Effector memory CD4-positive, alpha-beta T cell (primary cell): ENCODE measurements around the gene RAP1A.
"Not testable (repeated sequence)": the region's sequence is repeated elsewhere in the genome, so short reads cannot be mapped to it uniquely, and the experiment has no call there.

Source experiments
- DNase-seq, 3 donors: peaks; one replicate each; pipeline ENCODE4 v3.0.0-alpha.2; 2020
- H3K27ac ChIP-seq: 2 replicates; pipeline ENCODE4 v1.7.0; 2013; ENCODE audit warnings: mild to moderate bottlenecking, low read length, moderate library complexity; ENCODE audit not compliant: insufficient read depth, poor library complexity, severe bottlenecking
- H3K27me3 ChIP-seq: replicated peaks from 2 replicates; pipeline ENCODE4 v1.7.0; 2013; ENCODE audit warnings: mild to moderate bottlenecking, low read length; ENCODE audit not compliant: insufficient read depth, control insufficient read depth, poor library complexity, severe bottlenecking
- H3K36me3 ChIP-seq: 2 replicates; pipeline ENCODE4 v1.7.0; 2013; ENCODE audit warnings: mild to moderate bottlenecking, low read length, moderate library complexity; ENCODE audit not compliant: control insufficient read depth, insufficient read depth
- H3K4me1 ChIP-seq: 2 replicates; pipeline ENCODE4 v1.7.0; 2013; ENCODE audit warnings: low read length, mild to moderate bottlenecking; ENCODE audit not compliant: control insufficient read depth, insufficient read depth, poor library complexity, severe bottlenecking
- H3K4me3 ChIP-seq: 2 replicates; pipeline ENCODE4 v1.7.0; 2013; ENCODE audit warnings: low read length, low read depth, mild to moderate bottlenecking; ENCODE audit not compliant: insufficient read depth, poor library complexity, severe bottlenecking
- H3K9me3 ChIP-seq: 2 replicates; pipeline ENCODE4 v1.7.0; 2013; ENCODE audit warnings: mild to moderate bottlenecking, low read length, moderate library complexity; ENCODE audit not compliant: control insufficient read depth

The RAP1A gene

GRCh38 chr1:111677604-111678003 lies 58.0 kb downstream of the RAP1A start:
- H3K4me1 ChIP-seq = no peaks in the 10 kb centered on the region
- H3K36me3 ChIP-seq = peaks cover 34% of the 10 kb centered on the region
- H3K27me3 ChIP-seq = no peaks in the 10 kb centered on the region
- no peak overlapping the region for H3K4me3 ChIP-seq
- H3K27ac ChIP-seq = no peak overlapping the region
- no peak for DNase-seq
- H3K9me3 ChIP-seq = no peaks in the 10 kb centered on the region

- no peak overlapping the region for H3K27ac ChIP-seq
- no peaks in the 10 kb centered on the region for H3K9me3 ChIP-seq
- H3K4me1 ChIP-seq = no peaks in the 10 kb centered on the region
- H3K36me3 ChIP-seq = peaks cover 34% of the 10 kb centered on the region
- H3K4me3 ChIP-seq = no peak overlapping the region
- H3K27me3 ChIP-seq = no peaks in the 10 kb centered on the region
- no peak for DNase-seq
These were observed 60.0 kb downstream of the RAP1A start for GRCh38 chr1:111679541-111679940.

- not testable (repeated sequence) for H3K27ac ChIP-seq, H3K27me3 ChIP-seq, H3K9me3 ChIP-seq, H3K4me1 ChIP-seq, H3K4me3 ChIP-seq, DNase-seq
- H3K36me3 ChIP-seq = peaks cover 34% of the 10 kb centered on the region
These were observed 60.7 kb downstream of the RAP1A start for GRCh38 chr1:111680212-111680800.

- not testable (repeated sequence) for H3K27ac ChIP-seq, H3K27me3 ChIP-seq, H3K9me3 ChIP-seq, DNase-seq, H3K4me1 ChIP-seq, H3K4me3 ChIP-seq, H3K36me3 ChIP-seq
These were observed 65.9 kb downstream of the RAP1A start for GRCh38 chr1:111685293-111686153.

GRCh38 chr1:111690306-111690617 lies 70.7 kb downstream of the RAP1A start:
- Histone ChIP-seq H3K9me3 (no peaks in the 10 kb centered on the region), H3K27me3 (no peaks in the 10 kb centered on the region), H3K4me1 (no peaks in the 10 kb centered on the region), H3K27ac (peak overlapping the region; percentile 29), H3K4me3 (no peak overlapping the region), H3K36me3 (peaks cover 28% of the 10 kb centered on the region)
- no peak for DNase-seq

- DNase-seq = no peak
- H3K4me1 ChIP-seq = no peaks in the 10 kb centered on the region
- H3K27ac ChIP-seq = no peak overlapping the region
- no peak overlapping the region for H3K4me3 ChIP-seq
- no peaks in the 10 kb centered on the region for H3K9me3 ChIP-seq
- no peaks in the 10 kb centered on the region for H3K27me3 ChIP-seq
- peaks cover 32% of the 10 kb centered on the region for H3K36me3 ChIP-seq
These were observed 72.3 kb downstream of the RAP1A start for GRCh38 chr1:111691886-111692285.

- no peaks in the 10 kb centered on the region for H3K27me3 ChIP-seq
- no peak overlapping the region for H3K27ac ChIP-seq
- peaks cover 69% of the 10 kb centered on the region for H3K36me3 ChIP-seq
- no peak overlapping the region for H3K4me3 ChIP-seq
- no peaks in the 10 kb centered on the region for H3K9me3 ChIP-seq
- no peak for DNase-seq
- no peaks in the 10 kb centered on the region for H3K4me1 ChIP-seq
These were observed 76.2 kb downstream of the RAP1A start for GRCh38 chr1:111695801-111696200.

- peaks cover 73% of the 10 kb centered on the region for H3K36me3 ChIP-seq
- H3K4me3 ChIP-seq = no peak overlapping the region
- no peak overlapping the region for H3K27ac ChIP-seq
- H3K9me3 ChIP-seq = no peaks in the 10 kb centered on the region
- H3K27me3 ChIP-seq = no peaks in the 10 kb centered on the region
- no peaks in the 10 kb centered on the region for H3K4me1 ChIP-seq
- no peak for DNase-seq
These were observed 76.7 kb downstream of the RAP1A start for GRCh38 chr1:111696330-111696729.

GRCh38 chr1:111699268-111699667 lies 79.7 kb downstream of the RAP1A start:
- H3K4me1 ChIP-seq = no peaks in the 10 kb centered on the region
- DNase-seq = no peak
- no peaks in the 10 kb centered on the region for H3K9me3 ChIP-seq
- H3K4me3 ChIP-seq = no peak overlapping the region
- H3K27me3 ChIP-seq = no peaks in the 10 kb centered on the region
- H3K27ac ChIP-seq = no peak overlapping the region
- peaks cover 71% of the 10 kb centered on the region for H3K36me3 ChIP-seq

- no peak overlapping the region for H3K4me3 ChIP-seq
- peaks cover 77% of the 10 kb centered on the region for H3K36me3 ChIP-seq
- DNase-seq = no peak
- H3K27ac ChIP-seq = no peak overlapping the region
- no peaks in the 10 kb centered on the region for H3K27me3 ChIP-seq
- no peaks in the 10 kb centered on the region for H3K9me3 ChIP-seq
- no peaks in the 10 kb centered on the region for H3K4me1 ChIP-seq
These were observed 83.0 kb downstream of the RAP1A start for GRCh38 chr1:111702504-111703050.
